ENCODE data around the gene UBR3. TPM values are rescaled to one million over a fixed set of nuclear protein-coding genes. Genes with fewer than 3 reads are reported as not detected.

UBR3 gene
- total and polyA plus RNA-seq, 3 experiments from 2014 or later: 8.5 to 22.1 (median 21.9) TPM

DNA sequence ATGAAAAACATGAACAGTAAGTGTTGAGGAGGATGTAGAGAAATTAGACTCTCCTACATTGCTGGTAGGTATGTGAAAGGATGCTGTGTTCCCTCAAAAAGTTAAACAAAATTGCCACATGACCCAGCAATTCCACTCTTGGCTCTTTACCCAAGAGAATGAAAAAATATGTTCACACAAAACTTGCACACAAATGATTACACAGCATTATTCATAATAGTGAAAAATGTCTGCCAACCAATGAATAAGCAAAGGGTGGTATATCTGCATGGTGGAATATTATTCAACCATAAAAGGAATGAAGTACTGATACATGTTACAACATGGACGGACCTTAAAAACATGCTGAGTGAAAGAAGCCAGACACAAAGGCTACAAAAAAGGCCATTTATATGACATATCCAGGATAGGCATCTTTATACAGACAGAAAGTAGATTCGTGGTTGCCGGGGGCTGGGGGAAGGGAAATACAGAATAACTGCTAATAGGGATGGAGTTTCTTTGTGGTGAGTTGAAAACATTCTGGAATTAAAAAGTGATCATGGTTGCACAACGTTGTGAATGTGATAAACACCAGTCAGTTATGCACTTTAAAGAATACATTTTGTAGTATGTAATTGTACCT is 265.3 kb downstream of the UBR3 start:
- Mint-ChIP-seq H3K4me1 (no peaks in the 10 kb centered on the region), H3K36me3 (peaks cover 0 to 9% (median 0%) of the 10 kb centered on the region in 3 donors), H3K4me3 (no peak overlapping the region), H3K9me3 (peaks cover 5 to 23% (median 15%) of the 10 kb centered on the region in 5 donors), H3K27ac (no peak overlapping the region), H3K27me3 (peaks cover 4 to 6% of the 10 kb centered on the region in 2 donors)
- Histone ChIP-seq H3K27ac (ENCODE audit: low read depth, low read length) (no peak overlapping the region), H3K27me3 (ENCODE audit: insufficient read depth, low read length, poor library complexity, severe bottlenecking) (no peaks in the 10 kb centered on the region), H3K36me3 (ENCODE audit: insufficient read depth, low read length) (no peaks in the 10 kb centered on the region), H3K4me1 (ENCODE audit: insufficient read depth, low read length) (no peaks in the 10 kb centered on the region), H3K4me3 (ENCODE audit: low read length) (no peak overlapping the region), H3K9me3 (ENCODE audit: low read length) (no peaks in the 10 kb centered on the region)
- CTCF ChIA-PET: no interaction called here
- DNase-seq: no peak
- POLR2A ChIA-PET: no interaction called here

DNA sequence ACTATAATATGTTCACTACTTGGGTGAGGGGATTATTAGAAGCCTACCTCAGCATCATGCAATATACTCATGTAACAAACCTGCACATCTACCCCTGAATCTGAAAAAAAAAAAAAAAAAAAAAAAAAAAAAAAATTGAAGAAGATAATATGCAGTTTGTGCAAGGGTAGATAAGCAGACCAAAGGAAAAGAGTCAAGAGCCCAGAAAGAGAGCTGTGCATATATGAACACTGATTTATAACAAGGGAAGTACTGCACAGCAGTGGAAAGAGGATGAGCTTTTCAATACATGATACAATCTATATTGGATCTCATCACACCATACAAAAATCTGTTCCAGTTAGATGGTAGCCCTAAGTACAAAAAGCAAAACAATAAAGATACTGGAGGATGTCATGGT is 268.1 kb downstream of the UBR3 start:
- ChIA-PET CTCF (no interaction called here), POLR2A (no interaction called here)
- Histone ChIP-seq H3K27me3 (ENCODE audit: insufficient read depth, low read length, poor library complexity, severe bottlenecking) (no peaks in the 10 kb centered on the region), H3K4me3 (ENCODE audit: low read length) (no peak overlapping the region), H3K27ac (ENCODE audit: low read depth, low read length) (no peak overlapping the region), H3K9me3 (ENCODE audit: low read length) (no peaks in the 10 kb centered on the region), H3K36me3 (ENCODE audit: insufficient read depth, low read length) (no peaks in the 10 kb centered on the region), H3K4me1 (ENCODE audit: insufficient read depth, low read length) (no peaks in the 10 kb centered on the region)
- no peak overlapping the region for H3K4me3 Mint-ChIP-seq
- DNase-seq: no peak
- H3K27me3 Mint-ChIP-seq: peaks cover 10 to 12% of the 10 kb centered on the region in 2 donors
- H3K27ac Mint-ChIP-seq: no peak overlapping the region
- no peaks in the 10 kb centered on the region for H3K4me1 Mint-ChIP-seq
- H3K9me3 Mint-ChIP-seq: peaks cover 5 to 23% (median 15%) of the 10 kb centered on the region in 5 donors
- peaks cover 0 to 9% (median 0%) of the 10 kb centered on the region in 3 donors for H3K36me3 Mint-ChIP-seq

DNA sequence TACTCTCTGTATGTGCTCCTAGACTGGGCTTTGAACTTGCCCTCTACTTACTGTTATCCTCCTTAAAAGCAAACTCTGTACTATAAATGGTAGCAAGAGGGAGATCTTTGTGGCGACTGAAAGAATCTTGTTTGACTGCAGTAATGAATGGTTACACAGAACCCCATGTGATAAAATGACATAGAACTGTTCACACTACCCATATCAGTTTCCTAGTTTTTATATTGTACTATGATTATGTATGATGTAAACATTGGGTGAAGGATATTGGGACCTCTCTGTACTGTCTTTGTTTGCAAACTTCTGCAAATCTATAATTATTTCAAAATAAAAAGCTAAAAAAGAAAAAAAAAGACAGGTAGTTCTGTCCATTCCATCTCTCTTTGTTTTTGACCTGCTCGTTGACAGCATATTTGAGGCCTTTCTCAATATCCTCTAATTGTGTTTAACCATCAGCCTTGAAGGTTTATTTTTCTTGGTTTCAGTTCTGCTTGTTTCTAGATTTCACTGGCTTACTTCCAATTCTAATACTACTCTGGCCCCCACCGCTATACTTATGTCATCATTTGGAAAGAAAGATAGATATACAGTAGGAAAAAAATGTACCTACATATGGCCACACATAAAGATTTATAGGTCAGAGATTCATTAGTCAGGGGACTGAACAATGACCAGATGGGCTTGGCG is 271.5 kb downstream of the UBR3 start:
- H3K27ac Mint-ChIP-seq: no peak overlapping the region
- peaks cover 9 to 21% of the 10 kb centered on the region in 2 donors for H3K27me3 Mint-ChIP-seq
- POLR2A ChIA-PET: no interaction called here
- no peaks in the 10 kb centered on the region for H3K4me1 Mint-ChIP-seq
- Histone ChIP-seq H3K27ac (ENCODE audit: low read depth, low read length) (no peak overlapping the region), H3K9me3 (ENCODE audit: low read length) (no peaks in the 10 kb centered on the region), H3K4me1 (ENCODE audit: insufficient read depth, low read length) (no peaks in the 10 kb centered on the region), H3K4me3 (ENCODE audit: low read length) (no peak overlapping the region), H3K27me3 (ENCODE audit: insufficient read depth, low read length, poor library complexity, severe bottlenecking) (no peaks in the 10 kb centered on the region), H3K36me3 (ENCODE audit: insufficient read depth, low read length) (no peaks in the 10 kb centered on the region)
- no peak for DNase-seq
- H3K4me3 Mint-ChIP-seq: no peak overlapping the region
- CTCF ChIA-PET: no interaction called here
- H3K36me3 Mint-ChIP-seq: no peaks in the 10 kb centered on the region
- peaks cover 0 to 13% (median 0%) of the 10 kb centered on the region in 5 donors for H3K9me3 Mint-ChIP-seq

GRCh38 chr2:170101789-170102188 is 274.5 kb downstream of the UBR3 start:
- H3K4me3 ChIP-seq (ENCODE audit: low read length): no peak overlapping the region
- no peaks in the 10 kb centered on the region for H3K27me3 ChIP-seq (ENCODE audit: insufficient read depth, low read length, poor library complexity, severe bottlenecking)
- H3K4me1 ChIP-seq (ENCODE audit: insufficient read depth, low read length): no peaks in the 10 kb centered on the region
- ChIA-PET POLR2A (no interaction called here), CTCF (no interaction called here)
- H3K9me3 ChIP-seq (ENCODE audit: low read length): no peaks in the 10 kb centered on the region
- Mint-ChIP-seq H3K36me3 (no peaks in the 10 kb centered on the region), H3K27ac (no peak overlapping the region), H3K4me3 (no peak overlapping the region), H3K27me3 (peaks cover 13 to 19% of the 10 kb centered on the region in 2 donors), H3K4me1 (no peaks in the 10 kb centered on the region), H3K9me3 (peaks cover 0 to 9% (median 0%) of the 10 kb centered on the region in 5 donors)
- H3K27ac ChIP-seq (ENCODE audit: low read depth, low read length): no peak overlapping the region
- no peak for DNase-seq
- no peaks in the 10 kb centered on the region for H3K36me3 ChIP-seq (ENCODE audit: insufficient read depth, low read length)

DNA sequence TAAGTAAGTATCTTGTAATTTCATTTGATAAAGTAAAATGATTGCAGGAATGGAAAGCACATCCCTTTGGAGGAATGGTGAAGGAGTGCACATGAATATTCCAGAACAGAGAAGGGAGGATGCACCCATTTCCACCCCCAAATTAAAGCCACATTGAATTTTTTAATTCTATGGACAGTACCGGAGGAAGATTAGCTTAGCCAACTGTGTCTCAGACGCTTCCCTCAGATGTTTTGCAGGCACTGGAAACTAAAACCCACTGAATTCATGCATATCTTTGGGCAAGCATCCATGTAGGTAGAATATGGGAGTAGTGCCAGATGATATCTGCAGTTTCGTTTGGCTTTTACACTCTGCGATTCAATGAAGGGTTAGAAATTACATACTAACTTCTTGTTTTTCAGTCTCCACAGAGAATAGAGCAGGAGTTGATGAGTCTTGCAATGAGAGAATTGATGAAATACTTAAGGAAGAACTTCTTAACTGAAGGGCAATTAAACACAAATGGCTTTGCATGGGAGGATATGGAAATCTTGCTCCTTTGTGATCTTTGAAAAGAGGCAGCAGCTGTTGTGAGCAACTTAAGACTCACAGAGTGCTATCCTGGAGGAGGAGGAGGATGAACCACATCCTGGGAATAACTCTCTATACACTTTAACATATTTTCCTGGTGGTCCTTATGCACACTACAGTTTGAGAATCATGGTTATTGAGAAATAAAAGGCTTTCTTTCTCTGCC is 279.0 kb downstream of the UBR3 start:
- no peaks in the 10 kb centered on the region for H3K36me3 Mint-ChIP-seq
- H3K4me1 ChIP-seq (ENCODE audit: insufficient read depth, low read length): no peaks in the 10 kb centered on the region
- no peaks in the 10 kb centered on the region for H3K4me1 Mint-ChIP-seq

GRCh38 chr2:170113168-170113894 is 286.1 kb downstream of the UBR3 start:
- H3K36me3 Mint-ChIP-seq: no peaks in the 10 kb centered on the region
- POLR2A ChIA-PET: no interaction called here

More for the DNA sequence above, 279.0 kb downstream of the UBR3 start:
- Histone ChIP-seq H3K27ac (ENCODE audit: low read depth, low read length) (no peak overlapping the region), H3K36me3 (ENCODE audit: insufficient read depth, low read length) (no peaks in the 10 kb centered on the region), H3K27me3 (ENCODE audit: insufficient read depth, low read length, poor library complexity, severe bottlenecking) (no peaks in the 10 kb centered on the region), H3K9me3 (ENCODE audit: low read length) (no peaks in the 10 kb centered on the region), H3K4me3 (ENCODE audit: low read length) (no peak overlapping the region)
- Mint-ChIP-seq H3K4me3 (no peak overlapping the region), H3K9me3 (peaks cover 0 to 2% (median 0%) of the 10 kb centered on the region in 5 donors), H3K27ac (peak overlapping the region in 1 of 8 donors; percentile 64), H3K27me3 (peaks cover 6 to 13% of the 10 kb centered on the region in 2 donors)
- ChIA-PET CTCF (no interaction called here), POLR2A (no interaction called here)
- no peak for DNase-seq

DNA sequence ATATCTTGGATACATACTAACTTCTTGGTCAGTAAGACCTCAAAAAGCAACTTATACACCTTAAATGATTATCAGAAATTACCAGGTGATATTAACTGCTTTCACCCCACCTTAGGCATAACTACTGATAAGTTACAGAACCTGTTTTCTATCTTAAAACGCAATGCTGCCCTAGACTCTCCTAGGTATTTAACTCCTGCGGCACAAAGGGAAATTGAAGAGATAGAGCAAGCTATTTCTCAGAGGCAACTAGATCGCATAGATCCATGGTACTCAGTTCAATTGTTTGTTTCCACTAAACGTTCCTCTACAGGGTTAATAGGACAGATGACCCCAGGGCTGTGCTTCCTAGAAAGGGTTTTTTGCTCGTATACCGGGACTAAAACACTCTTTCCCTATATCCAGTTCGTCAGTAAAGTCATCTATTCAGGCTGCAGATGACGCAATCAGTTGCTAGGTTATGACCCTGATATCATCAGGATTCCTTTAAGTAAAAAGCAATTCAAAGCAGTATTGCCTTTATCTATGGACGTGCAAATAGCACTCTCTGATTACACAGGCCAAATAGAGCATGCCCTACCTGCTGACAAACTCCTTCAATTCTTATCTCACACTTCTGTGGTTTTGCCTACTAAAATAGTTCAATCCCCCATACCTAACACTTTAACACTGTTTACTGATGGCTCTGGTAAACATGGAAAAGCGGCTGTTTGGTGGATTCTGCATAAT is 288.4 kb downstream of the UBR3 start:
- H3K27me3 Mint-ChIP-seq: peaks cover 9 to 21% of the 10 kb centered on the region in 2 donors
- no peak overlapping the region for H3K4me3 Mint-ChIP-seq
- H3K36me3 Mint-ChIP-seq: no peaks in the 10 kb centered on the region
- no peak for DNase-seq
- no peaks in the 10 kb centered on the region for H3K27me3 ChIP-seq (ENCODE audit: insufficient read depth, low read length, poor library complexity, severe bottlenecking)
- peaks cover 0 to 10% (median 2%) of the 10 kb centered on the region in 5 donors for H3K9me3 Mint-ChIP-seq
- no peaks in the 10 kb centered on the region for H3K36me3 ChIP-seq (ENCODE audit: insufficient read depth, low read length)
- H3K4me1 Mint-ChIP-seq: no peaks in the 10 kb centered on the region
- ChIA-PET POLR2A (no interaction called here), CTCF (no interaction called here)
- H3K4me1 ChIP-seq (ENCODE audit: insufficient read depth, low read length): no peaks in the 10 kb centered on the region
- H3K27ac ChIP-seq (ENCODE audit: low read depth, low read length): no peak overlapping the region
- no peak overlapping the region for H3K27ac Mint-ChIP-seq
- H3K9me3 ChIP-seq (ENCODE audit: low read length): no peaks in the 10 kb centered on the region
- H3K4me3 ChIP-seq (ENCODE audit: low read length): no peak overlapping the region

More at GRCh38 chr2:170113168-170113894, 286.1 kb downstream of the UBR3 start:
- H3K4me1 ChIP-seq (ENCODE audit: insufficient read depth, low read length): no peaks in the 10 kb centered on the region
- no peaks in the 10 kb centered on the region for H3K36me3 ChIP-seq (ENCODE audit: insufficient read depth, low read length)
- no peak overlapping the region for H3K27ac Mint-ChIP-seq
- H3K9me3 Mint-ChIP-seq: peaks cover 0 to 10% (median 2%) of the 10 kb centered on the region in 5 donors
- no peak for DNase-seq
- no peaks in the 10 kb centered on the region for H3K4me1 Mint-ChIP-seq
- no peaks in the 10 kb centered on the region for H3K9me3 ChIP-seq (ENCODE audit: low read length)
- peaks cover 3 to 19% of the 10 kb centered on the region in 2 donors for H3K27me3 Mint-ChIP-seq
- CTCF ChIA-PET: no interaction called here
- H3K4me3 Mint-ChIP-seq: no peak overlapping the region
- no peaks in the 10 kb centered on the region for H3K27me3 ChIP-seq (ENCODE audit: insufficient read depth, low read length, poor library complexity, severe bottlenecking)
- no peak overlapping the region for H3K27ac ChIP-seq (ENCODE audit: low read depth, low read length)
- H3K4me3 ChIP-seq (ENCODE audit: low read length): no peak overlapping the region
